ENCODE data around the gene ACSF2.

ACSF2 gene

GRCh38 chr17:50440172-50440837 lies 14.3 kb downstream of the ACSF2 start:
- TF ChIP-seq ZNF274 (IDR thresholded peaks at IDR 0.05; ENCODE audit: low read depth, low read length), result no peak
- H3K4me3 ChIP-seq (ENCODE audit: low read length), result no peak overlapping the region

- TF ChIP-seq ZNF274 (IDR thresholded peaks at IDR 0.05; ENCODE audit: low read depth, low read length), result no peak
- H3K4me3 ChIP-seq (ENCODE audit: low read length), result no peak overlapping the region
Measured at GRCh38 chr17:50440838-50441829, 15.1 kb downstream of the ACSF2 start.

- TF ChIP-seq ZNF274 (IDR thresholded peaks at IDR 0.05; ENCODE audit: low read depth, low read length), result no peak
- no peak overlapping the region for H3K4me3 ChIP-seq (ENCODE audit: low read length)
Measured at GRCh38 chr17:50443505-50443974, 17.5 kb downstream of the ACSF2 start.

- H3K4me3 ChIP-seq (ENCODE audit: low read length), result no peak overlapping the region
- no peak for TF ChIP-seq ZNF274 (IDR thresholded peaks at IDR 0.05; ENCODE audit: low read depth, low read length)
Measured at GRCh38 chr17:50444841-50445715, 19.1 kb downstream of the ACSF2 start.

- no peak overlapping the region for H3K4me3 ChIP-seq (ENCODE audit: low read length)
Measured at GRCh38 chr17:50445730-50446325, 19.8 kb downstream of the ACSF2 start.

GRCh38 chr17:50447870-50448595 lies 22.0 kb downstream of the ACSF2 start:
- H3K4me3 ChIP-seq (ENCODE audit: low read length), result no peak overlapping the region
- no peak for TF ChIP-seq ZNF274 (IDR thresholded peaks at IDR 0.05; ENCODE audit: low read depth, low read length)

More at GRCh38 chr17:50445730-50446325, 19.8 kb downstream of the ACSF2 start:
- TF ChIP-seq ZNF274 (IDR thresholded peaks at IDR 0.05; ENCODE audit: low read depth, low read length), result no peak

- no peak overlapping the region for H3K4me3 ChIP-seq (ENCODE audit: low read length)
- TF ChIP-seq ZNF274 (IDR thresholded peaks at IDR 0.05; ENCODE audit: low read depth, low read length), result no peak
Measured at GRCh38 chr17:50448643-50449042, 22.6 kb downstream of the ACSF2 start.

GRCh38 chr17:50451943-50452629 lies 26.1 kb downstream of the ACSF2 start:
- no peak for TF ChIP-seq ZNF274 (IDR thresholded peaks at IDR 0.05; ENCODE audit: low read depth, low read length)
- no peak overlapping the region for H3K4me3 ChIP-seq (ENCODE audit: low read length)

GRCh38 chr17:50452630-50453300 lies 26.7 kb downstream of the ACSF2 start:
- no peak for TF ChIP-seq ZNF274 (IDR thresholded peaks at IDR 0.05; ENCODE audit: low read depth, low read length)
- H3K4me3 ChIP-seq (ENCODE audit: low read length), result no peak overlapping the region

- TF ChIP-seq ZNF274 (IDR thresholded peaks at IDR 0.05; ENCODE audit: low read depth, low read length), result no peak
Measured at GRCh38 chr17:50453901-50454300, 27.9 kb downstream of the ACSF2 start.

GRCh38 chr17:50457621-50458020 lies 31.6 kb downstream of the ACSF2 start:
- H3K4me3 ChIP-seq (ENCODE audit: low read length), result no peak overlapping the region
- TF ChIP-seq ZNF274 (IDR thresholded peaks at IDR 0.05; ENCODE audit: low read depth, low read length), result no peak

More at GRCh38 chr17:50453901-50454300, 27.9 kb downstream of the ACSF2 start:
- H3K4me3 ChIP-seq (ENCODE audit: low read length), result no peak overlapping the region

GRCh38 chr17:50458270-50458669 lies 32.3 kb downstream of the ACSF2 start:
- no peak for TF ChIP-seq ZNF274 (IDR thresholded peaks at IDR 0.05; ENCODE audit: low read depth, low read length)

More at GRCh38 chr17:50458270-50458669, 32.3 kb downstream of the ACSF2 start:
- no peak overlapping the region for H3K4me3 ChIP-seq (ENCODE audit: low read length)

Data from GM08714 (cell line).